Right cardiac atrium (tissue), 5 donors: ENCODE data around the gene BCAS3. TPM values are rescaled to one million over a fixed set of nuclear protein-coding genes. Genes with fewer than 3 reads are reported as not detected.

ENCODE experiments used
- ATAC-seq, 2 donors: fragments of 200-7000 bp; cut with Tn5 transposase; one replicate each; pipeline versions ENCODE4 v1.8.0 to v1.9.1; 2020; ENCODE audit warnings: moderate library complexity in 2 of 2, mild to moderate bottlenecking in 1 of 2
- DNase-seq, 3 donors: peaks; one replicate each; pipeline ENCODE4 v3.0.0-alpha.2; 2020
- H3K27ac ChIP-seq: one replicate; pipeline ENCODE4 v1.5.1; 2013; ENCODE audit warnings: mild to moderate bottlenecking, low read length, control low read depth, moderate library complexity
- H3K27me3 ChIP-seq: one replicate; pipeline ENCODE4 v1.6.1; 2013; ENCODE audit not compliant: control insufficient read depth, insufficient read depth
- H3K4me1 ChIP-seq: one replicate; pipeline ENCODE4 v1.6.1; 2013; ENCODE audit warnings: low read length; ENCODE audit not compliant: control insufficient read depth, insufficient read depth
- H3K4me3 ChIP-seq: one replicate; pipeline ENCODE4 v1.5.1; 2013; ENCODE audit warnings: low read length, control low read depth
- H3K9me3 ChIP-seq: one replicate; pipeline ENCODE4 v1.6.1; 2013; ENCODE audit warnings: low read length; ENCODE audit not compliant: control insufficient read depth
- WGBS: extraction: QIAGEN DNeasy Blood & Tissue Kit; methylation state at CpG from one replicate; pipeline ENCODE4 v1.1.7; 2013; 5-methylcytosine and 5-hydroxymethylcytosine counted together
- intact Hi-C, 4 donors: fragments of 100-400 bp; cut with DNase I; formaldehyde crosslinking; loops; one replicate each; pipeline versions ENCODE4 v1.11.0 to v1.14.0; 2022 to 2023
- polyA plus RNA-seq: library from polyadenylated mRNA; stranded (reverse); fragments of 200-250 nt; gene quantifications from one replicate; pipeline ENCODE4 v1.2.3, GENCODE V29; 2013
- total RNA-seq, 4 donors: library from RNA; stranded (reverse); fragmentation: NEBNext Ultra II Directional; extraction: Animal tissue kit (Norgen Biotek cat#: 25700); gene quantifications; one replicate each; pipeline ENCODE4 v1.2.1, GENCODE V29; 2021
- donor health status: healthy with polysubstance abuse.
- donor health status: DM: no; HTN: yes; CAD: no.
- donor health status: DM: no; HTN: no; CAD: no.
- donor health status: DM: no; HTN: yes; CAD: no; lungs with severe emphysema.
- donor health status: DM: yes; HTN: yes; CAD: no.

The BCAS3 gene
- total and polyA plus RNA-seq, 5 donors: 6.6 to 19.6 (median 19.1) TPM

- no peak for DNase-seq
- Histone ChIP-seq H3K4me3 (no peak overlapping the region), H3K4me1 (no peaks in the 10 kb centered on the region), H3K27me3 (no peaks in the 10 kb centered on the region), H3K27ac (no peak overlapping the region), H3K9me3 (no peaks in the 10 kb centered on the region)
- ATAC-seq: no peak
- intact Hi-C loops: no loop called here
Observed at GRCh38 chr17:60827943-60828342, 150.3 kb downstream of the BCAS3 start.

- Histone ChIP-seq H3K4me3 (no peak overlapping the region), H3K9me3 (no peaks in the 10 kb centered on the region), H3K4me1 (no peaks in the 10 kb centered on the region), H3K27me3 (no peaks in the 10 kb centered on the region), H3K27ac (no peak overlapping the region)
- DNase-seq: no peak
- intact Hi-C loops: no loop called here
- no peak for ATAC-seq
- whole genome bisulfite sequencing: 36% methylated on average over 2 of the region's 2 CpGs
Observed at GRCh38 chr17:60832151-60832585, 154.5 kb downstream of the BCAS3 start.

- Histone ChIP-seq H3K27me3 (no peaks in the 10 kb centered on the region), H3K9me3 (no peaks in the 10 kb centered on the region), H3K27ac (no peak overlapping the region), H3K4me1 (no peaks in the 10 kb centered on the region), H3K4me3 (no peak overlapping the region)
- no peak for ATAC-seq
- intact Hi-C loops: no loop called here
- no peak for DNase-seq
Observed at GRCh38 chr17:60832631-60833030, 155.0 kb downstream of the BCAS3 start.

GRCh38 chr17:60840456-60840855, 162.8 kb downstream of the BCAS3 start:
- Histone ChIP-seq H3K27me3 (no peaks in the 10 kb centered on the region), H3K27ac (no peak overlapping the region), H3K4me3 (no peak overlapping the region), H3K4me1 (no peaks in the 10 kb centered on the region), H3K9me3 (no peaks in the 10 kb centered on the region)
- WGBS: 90% methylated on average over 3 of the region's 3 CpGs
- no peak for DNase-seq
- intact Hi-C loops: no loop called here
- ATAC-seq: no peak

GRCh38 chr17:60845012-60845411, 167.4 kb downstream of the BCAS3 start:
- 92% methylated on average over 6 of the region's 6 CpGs for WGBS
- Histone ChIP-seq H3K4me3 (no peak overlapping the region), H3K4me1 (no peaks in the 10 kb centered on the region), H3K27me3 (no peaks in the 10 kb centered on the region), H3K9me3 (no peaks in the 10 kb centered on the region), H3K27ac (no peak overlapping the region)
- ATAC-seq (no peak), DNase-seq (no peak)
- intact Hi-C loops: no loop called here

- Histone ChIP-seq H3K27ac (no peak overlapping the region), H3K9me3 (no peaks in the 10 kb centered on the region), H3K4me3 (no peak overlapping the region), H3K27me3 (no peaks in the 10 kb centered on the region), H3K4me1 (no peaks in the 10 kb centered on the region)
- WGBS: 81% methylated on average over 1 of the region's 1 CpG
- intact Hi-C loops: no loop called here
- ATAC-seq: no peak
- DNase-seq: no peak
Observed at GRCh38 chr17:60846175-60846574, 168.5 kb downstream of the BCAS3 start.

GRCh38 chr17:60851181-60851580, 173.5 kb downstream of the BCAS3 start:
- Histone ChIP-seq H3K27ac (no peak overlapping the region), H3K9me3 (no peaks in the 10 kb centered on the region), H3K4me3 (no peak overlapping the region), H3K4me1 (no peaks in the 10 kb centered on the region), H3K27me3 (no peaks in the 10 kb centered on the region)
- ATAC-seq (no peak), DNase-seq (no peak)
- 78% methylated on average over 17 of the region's 17 CpGs for WGBS
- intact Hi-C loops: no loop called here

- ATAC-seq (no peak), DNase-seq (no peak)
- Histone ChIP-seq H3K9me3 (no peaks in the 10 kb centered on the region), H3K27me3 (no peaks in the 10 kb centered on the region), H3K27ac (no peak overlapping the region), H3K4me1 (no peaks in the 10 kb centered on the region), H3K4me3 (no peak overlapping the region)
- 71% methylated on average over 6 of the region's 6 CpGs for WGBS
- intact Hi-C loops: no loop called here
Observed at GRCh38 chr17:60857556-60858080, 180.0 kb downstream of the BCAS3 start.

GRCh38 chr17:60862482-60862881, 184.8 kb downstream of the BCAS3 start:
- no peak overlapping the region for H3K27ac ChIP-seq
- no peak for ATAC-seq
- H3K9me3 ChIP-seq: no peaks in the 10 kb centered on the region
- H3K4me1 ChIP-seq: no peaks in the 10 kb centered on the region
- DNase-seq: no peak
- H3K27me3 ChIP-seq: no peaks in the 10 kb centered on the region
- intact Hi-C loops: no loop called here
- no peak overlapping the region for H3K4me3 ChIP-seq

GRCh38 chr17:60863892-60864707, 186.4 kb downstream of the BCAS3 start:
- intact Hi-C loops: no loop called here
- no peaks in the 10 kb centered on the region for H3K27me3 ChIP-seq
- H3K4me1 ChIP-seq: no peaks in the 10 kb centered on the region
- no peak overlapping the region for H3K27ac ChIP-seq
- H3K4me3 ChIP-seq: no peak overlapping the region
- ATAC-seq (no peak), DNase-seq (no peak)
- no peaks in the 10 kb centered on the region for H3K9me3 ChIP-seq
- 72% methylated on average over 4 of the region's 4 CpGs for WGBS

- H3K27me3 ChIP-seq: no peaks in the 10 kb centered on the region
- intact Hi-C loops: no loop called here
- no peak for ATAC-seq
- H3K4me3 ChIP-seq: no peak overlapping the region
- no peak for DNase-seq
- no peaks in the 10 kb centered on the region for H3K4me1 ChIP-seq
- H3K27ac ChIP-seq: no peak overlapping the region
- H3K9me3 ChIP-seq: no peaks in the 10 kb centered on the region
- 76% methylated on average over 2 of the region's 2 CpGs for WGBS
Observed at GRCh38 chr17:60864708-60865005, 187.0 kb downstream of the BCAS3 start.

GRCh38 chr17:60874772-60875171, 197.1 kb downstream of the BCAS3 start:
- H3K4me1 ChIP-seq: no peaks in the 10 kb centered on the region
- DNase-seq (no peak), ATAC-seq (no peak)
- no peaks in the 10 kb centered on the region for H3K9me3 ChIP-seq
- H3K27ac ChIP-seq: no peak overlapping the region
- H3K27me3 ChIP-seq: no peaks in the 10 kb centered on the region
- 94% methylated on average over 2 of the region's 2 CpGs for whole genome bisulfite sequencing
- intact Hi-C loops: no loop called here
- H3K4me3 ChIP-seq: no peak overlapping the region
